Stimulated activated naive CD4-positive, alpha-beta T cell (primary cell): ENCODE data around the gene CDKL4.
"Not testable (repeated sequence)": the region's sequence is repeated elsewhere in the genome, so short reads cannot be mapped to it uniquely, and the experiment has no call there.

ENCODE experiments used
- DNase-seq, 6 experiments: peaks; one replicate each; lab custom pipeline; 2025; lab: John Stamatoyannopoulos, UW

Gene CDKL4

DNA sequence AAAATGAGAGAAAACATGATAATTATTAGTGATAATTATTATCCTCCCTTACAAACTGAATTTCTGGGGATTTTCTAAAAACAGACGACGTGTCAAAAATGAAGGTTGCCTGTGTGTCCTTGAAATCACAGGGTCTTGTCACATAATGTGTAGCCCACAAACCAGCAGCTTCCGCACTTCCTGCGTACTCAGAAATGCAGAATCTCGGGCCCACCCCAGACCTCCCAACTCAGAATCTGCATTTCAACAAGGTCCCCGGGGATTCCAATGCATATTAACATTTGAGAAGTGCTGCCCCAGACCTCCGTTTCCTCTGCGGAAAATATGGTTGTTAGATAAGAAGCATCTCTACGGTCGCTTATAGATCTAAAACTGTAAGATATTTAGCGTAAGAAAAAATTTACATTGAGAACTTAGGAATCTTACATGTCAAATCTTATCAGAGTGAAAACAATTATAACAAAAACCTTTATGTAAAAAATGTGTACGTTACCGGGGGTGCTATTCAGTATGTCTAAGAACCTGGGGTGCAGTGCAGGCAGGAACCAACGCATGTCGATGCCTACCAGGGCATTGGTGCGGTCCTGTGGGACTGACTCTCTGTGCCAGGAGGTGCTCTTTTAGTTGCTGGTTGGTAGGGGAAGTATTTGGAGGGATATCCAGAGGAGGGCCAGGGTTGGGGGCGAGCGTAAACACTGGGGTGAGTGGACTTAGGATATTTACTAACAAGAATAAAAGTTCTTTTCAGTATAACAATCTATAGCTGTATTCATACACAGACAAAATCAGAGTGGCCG, 15.2 kb downstream of the CDKL4 start:
- DNase-seq = peak in 3 of 6 experiments; percentile 2 to 67 (median 18)

GRCh38 chr2:39227628-39228412, 15.9 kb downstream of the CDKL4 start:
- DNase-seq = peak; percentile 48 to 79 (median 68)

GRCh38 chr2:39225567-39225966, 18.2 kb downstream of the CDKL4 start:
- DNase-seq = no peak

DNA sequence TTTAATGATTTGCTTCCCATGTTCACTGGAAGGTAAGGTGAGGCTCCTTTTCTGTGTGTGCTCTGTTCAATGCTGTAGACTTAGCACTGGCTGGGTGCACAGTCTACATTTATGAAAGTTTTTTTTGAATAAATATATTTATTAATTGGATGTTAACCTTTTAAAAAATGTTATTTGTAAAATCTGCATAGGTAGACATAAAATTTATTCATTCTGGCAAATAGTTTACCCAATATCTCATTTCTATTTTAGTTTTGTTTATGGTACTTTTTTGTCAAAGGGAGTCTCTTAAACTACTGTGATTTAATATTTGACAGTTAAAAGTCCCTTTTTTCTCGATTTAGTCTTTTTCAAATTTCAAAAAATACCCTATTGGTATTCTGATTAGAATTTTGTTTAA, 19.9 kb downstream of the CDKL4 start:
- no peak for DNase-seq

GRCh38 chr2:39221459-39221858, 22.3 kb downstream of the CDKL4 start:
- no peak for DNase-seq

- no peak for DNase-seq
Measured at GRCh38 chr2:39220136-39220535, 23.6 kb downstream of the CDKL4 start.

GRCh38 chr2:39218391-39218790, 25.4 kb downstream of the CDKL4 start:
- DNase-seq = no peak

- no peak for DNase-seq
Measured at GRCh38 chr2:39217192-39217550, 26.6 kb downstream of the CDKL4 start.

DNA sequence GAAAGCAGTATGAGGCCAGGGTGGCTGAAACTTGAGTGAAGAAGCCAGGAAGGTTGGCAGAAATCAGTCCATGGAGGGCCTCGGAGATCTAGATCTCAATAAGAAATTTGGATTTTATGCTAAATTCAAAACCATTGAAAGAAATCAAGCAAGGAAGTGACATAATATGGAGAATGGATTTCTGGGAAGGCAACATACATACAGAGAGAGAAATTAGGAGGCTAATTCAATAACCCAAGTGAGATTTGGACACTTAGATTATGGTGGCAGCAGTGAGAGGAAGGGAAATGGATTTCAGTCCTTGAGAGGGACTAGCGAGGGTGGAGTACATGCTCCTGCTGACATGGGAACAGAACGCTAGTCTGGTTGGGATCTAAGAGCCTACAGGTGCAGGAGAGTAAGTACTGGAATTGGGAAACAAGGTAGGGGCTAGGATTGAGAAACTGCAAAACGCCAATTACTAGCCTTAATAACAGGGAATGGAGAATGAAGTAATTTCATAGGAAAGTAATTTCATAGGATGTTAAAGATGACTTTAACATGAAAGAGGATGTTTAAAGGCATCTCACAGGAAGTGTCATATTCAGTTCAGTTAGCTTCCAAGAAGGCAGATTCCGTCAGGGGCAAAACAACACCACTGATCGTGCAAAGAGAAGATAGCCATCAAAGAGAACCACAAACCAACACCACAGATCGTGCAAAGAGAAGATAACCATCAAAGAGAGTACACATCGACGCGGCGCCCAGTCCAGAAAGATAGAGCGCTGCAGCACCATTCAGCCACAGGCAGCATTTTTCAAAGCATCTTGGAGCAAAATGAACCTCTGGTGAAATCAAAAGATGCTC, 27.2 kb downstream of the CDKL4 start:
- peak; percentile 19 to 90 (median 55) for DNase-seq

GRCh38 chr2:39215545-39215944, 28.2 kb downstream of the CDKL4 start:
- DNase-seq = no peak

DNA sequence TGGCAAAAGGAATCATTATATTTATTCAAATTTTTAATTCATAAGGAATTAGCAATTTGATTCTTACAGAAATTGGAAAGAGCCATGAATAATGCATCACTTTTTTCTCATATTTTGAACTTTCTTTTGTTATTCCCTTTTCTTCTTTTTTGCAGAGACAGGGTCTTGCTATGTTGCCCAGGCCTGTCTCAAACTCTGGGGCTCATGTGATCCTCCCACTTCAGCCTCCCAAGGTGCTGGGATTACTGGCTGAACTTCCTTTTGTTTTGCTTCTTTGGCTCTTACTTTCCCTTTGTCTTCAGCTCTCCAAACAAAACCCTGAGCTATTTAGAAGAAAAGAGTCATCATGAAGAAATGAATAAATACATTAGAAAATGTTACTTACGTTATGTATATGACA, 30.8 kb downstream of the CDKL4 start:
- no peak for DNase-seq

GRCh38 chr2:39210846-39211245, 32.9 kb downstream of the CDKL4 start:
- no peak for DNase-seq

DNA sequence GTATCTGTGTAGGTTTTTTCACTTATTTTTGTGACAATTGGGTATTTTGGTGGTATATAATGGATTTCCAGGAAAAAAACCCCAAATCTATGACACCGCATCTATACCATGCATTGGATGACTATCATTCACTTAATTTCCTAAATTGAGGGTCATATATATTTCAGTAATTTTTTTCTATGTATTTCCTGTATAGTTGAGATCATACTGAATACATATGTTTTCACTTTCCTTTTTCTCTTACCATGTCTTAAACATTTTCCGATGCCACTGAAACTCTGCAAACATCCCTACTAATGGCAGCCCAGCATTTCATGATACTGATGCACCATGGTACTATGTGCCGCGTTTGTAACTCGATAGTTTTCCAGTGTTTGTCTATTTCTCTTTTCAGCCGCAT, 40.4 kb downstream of the CDKL4 start:
- no peak for DNase-seq

DNA sequence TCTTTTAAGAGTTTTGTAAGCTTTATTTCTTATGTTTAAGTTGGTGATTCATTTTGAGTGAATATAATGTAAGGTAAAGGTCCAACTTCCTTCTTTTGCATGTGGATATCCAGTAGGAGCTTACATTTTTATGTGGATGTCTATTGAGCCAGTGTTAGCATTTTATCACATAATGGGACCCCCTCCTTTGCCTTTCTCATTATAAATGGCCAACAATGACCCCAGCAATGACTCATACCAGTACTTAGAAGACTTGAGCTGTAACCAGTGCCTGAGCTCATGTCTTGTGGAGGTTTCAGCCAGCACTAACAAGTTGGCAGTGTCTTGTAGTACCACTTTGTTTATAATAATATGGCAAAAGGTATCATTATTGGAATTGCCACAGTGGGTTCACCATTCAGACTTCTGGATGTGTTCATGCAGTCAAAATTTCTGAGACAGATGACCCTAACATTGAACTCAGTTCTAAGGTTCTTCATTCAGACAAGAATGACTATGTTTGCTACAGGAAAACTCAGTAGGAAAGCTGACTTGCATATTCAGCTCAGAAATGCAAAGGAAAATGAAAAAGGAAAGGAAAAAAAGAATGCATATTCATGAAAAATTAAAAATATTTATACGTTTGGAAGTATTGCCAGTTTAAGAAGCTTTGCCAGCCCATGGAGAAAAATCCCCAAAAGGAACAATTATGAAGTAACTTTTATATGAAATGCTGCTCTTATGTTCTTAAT, 41.0 kb downstream of the CDKL4 start:
- no peak for DNase-seq

DNA sequence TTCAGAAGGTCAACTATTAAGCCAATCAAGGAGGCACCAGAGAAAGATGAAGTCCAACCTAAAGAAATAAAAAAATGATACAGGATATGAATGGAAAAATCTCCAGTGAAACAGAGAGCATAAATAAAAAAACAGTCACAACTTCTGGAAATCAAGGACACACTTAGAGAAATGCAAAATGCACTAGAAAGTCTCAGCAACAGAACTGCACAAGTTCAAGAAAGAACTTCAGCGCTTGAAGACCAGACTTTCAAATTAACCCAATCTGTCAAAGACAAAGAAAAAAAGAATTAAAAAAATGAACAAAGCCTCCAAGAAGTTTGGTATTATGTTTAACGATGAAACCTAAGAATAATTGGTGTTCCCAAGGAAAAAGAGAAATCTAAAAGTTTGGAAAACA, 46.8 kb downstream of the CDKL4 start:
- DNase-seq = not testable (repeated sequence)

- DNase-seq = no peak
Measured at GRCh38 chr2:39194686-39195085, 49.1 kb downstream of the CDKL4 start.

- no peak for DNase-seq
Measured at GRCh38 chr2:39188960-39189494, 54.7 kb downstream of the CDKL4 start.

- DNase-seq = no peak
Measured at GRCh38 chr2:39183673-39184072, 60.1 kb downstream of the CDKL4 start.

GRCh38 chr2:39181297-39181696, 62.5 kb downstream of the CDKL4 start:
- DNase-seq = no peak

DNA sequence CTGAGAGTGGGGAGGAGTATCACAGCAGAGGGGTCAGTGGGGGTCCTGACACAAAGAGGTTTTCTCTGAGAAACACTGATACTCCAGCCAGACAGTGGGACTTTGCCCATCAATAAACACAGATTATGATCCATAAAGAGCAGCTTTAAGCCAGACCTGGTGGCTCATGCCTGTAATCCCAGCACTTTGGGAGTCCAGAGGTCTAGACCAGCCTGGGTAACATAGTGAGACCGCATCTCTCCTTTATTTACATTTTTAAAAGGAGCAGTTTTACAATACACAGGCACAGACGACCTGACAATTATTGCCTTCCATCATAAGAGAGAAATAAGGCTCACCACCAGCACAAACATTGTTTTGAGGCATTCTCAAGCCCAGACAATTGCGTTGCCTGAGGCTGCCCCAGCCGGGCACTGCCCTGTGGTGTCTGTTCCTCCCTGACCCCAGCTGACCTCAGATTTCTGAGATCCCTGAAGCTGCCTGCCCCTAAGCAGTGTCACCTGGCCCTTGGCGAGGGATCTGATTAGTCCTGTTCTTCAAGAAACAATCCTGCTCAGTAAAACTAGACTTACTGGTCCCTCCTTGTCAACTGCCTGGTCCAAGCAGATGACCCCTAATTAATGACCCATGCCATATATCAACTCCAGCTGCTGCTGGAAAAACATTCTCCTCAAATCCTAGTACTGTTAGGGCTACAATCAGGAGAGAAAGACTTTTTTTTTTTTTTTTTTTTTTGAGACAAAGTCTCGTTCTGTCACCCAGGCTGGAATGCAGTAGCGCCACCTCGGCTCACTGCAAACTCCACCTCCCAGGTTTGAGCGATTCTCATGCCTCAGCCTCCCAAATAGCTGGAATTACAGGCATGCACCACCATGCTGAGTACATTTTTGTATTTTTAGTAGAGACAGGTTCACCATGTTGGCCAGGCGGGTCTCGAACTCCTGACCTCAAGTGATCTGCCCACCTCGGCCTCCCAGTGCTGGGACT, 63.5 kb downstream of the CDKL4 start:
- DNase-seq = no peak
